ENCODE results near the gene PHACTR3.
"Not testable (repeated sequence)": the region's sequence is repeated elsewhere in the genome, so short reads cannot be mapped to it uniquely, and the experiment has no call there.

Gene PHACTR3

DNA sequence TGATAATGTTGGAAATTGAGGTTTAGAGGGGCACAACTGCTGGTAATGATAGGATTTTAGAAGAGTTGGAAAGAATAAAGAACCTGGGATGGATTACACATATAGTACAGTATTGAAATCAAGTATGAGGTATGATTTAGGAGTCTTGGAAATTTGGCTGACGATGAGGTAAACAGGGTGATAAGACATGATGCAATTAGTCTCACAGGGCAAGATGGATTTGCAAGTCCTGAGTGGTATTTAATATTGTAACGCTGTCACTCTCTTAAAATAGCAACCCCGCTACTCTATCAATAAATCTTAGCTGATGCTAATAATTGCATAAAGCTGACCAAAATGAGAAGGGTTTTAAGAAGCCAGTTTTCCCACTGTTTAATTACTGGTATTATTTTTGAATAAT, 258.7 kb downstream of the PHACTR3 start:
- no peak for DNase-seq (ENCODE audit: low read depth)

GRCh38 chr20:59864726-59865125, 260.4 kb downstream of the PHACTR3 start:
- no peak for DNase-seq (ENCODE audit: low read depth)

DNA sequence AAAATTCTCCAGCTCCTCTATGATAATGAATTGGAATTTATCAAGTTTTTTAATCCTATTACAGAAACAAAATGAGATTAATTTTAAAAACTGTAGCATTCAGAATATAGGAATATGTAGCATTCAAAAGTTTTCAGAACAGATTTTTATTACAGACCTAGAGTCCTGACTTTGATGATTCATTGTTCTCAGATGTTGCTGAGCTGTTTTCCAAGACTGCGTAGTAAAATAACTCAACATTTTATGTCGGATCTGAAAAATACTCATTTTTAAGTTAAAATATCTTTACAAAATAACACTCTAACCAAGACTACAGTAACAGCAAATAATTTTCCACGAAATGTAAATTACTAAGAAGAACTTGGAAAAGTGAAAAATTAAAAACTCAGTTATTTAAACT, 262.0 kb downstream of the PHACTR3 start:
- DNase-seq (ENCODE audit: low read depth), result no peak

DNA sequence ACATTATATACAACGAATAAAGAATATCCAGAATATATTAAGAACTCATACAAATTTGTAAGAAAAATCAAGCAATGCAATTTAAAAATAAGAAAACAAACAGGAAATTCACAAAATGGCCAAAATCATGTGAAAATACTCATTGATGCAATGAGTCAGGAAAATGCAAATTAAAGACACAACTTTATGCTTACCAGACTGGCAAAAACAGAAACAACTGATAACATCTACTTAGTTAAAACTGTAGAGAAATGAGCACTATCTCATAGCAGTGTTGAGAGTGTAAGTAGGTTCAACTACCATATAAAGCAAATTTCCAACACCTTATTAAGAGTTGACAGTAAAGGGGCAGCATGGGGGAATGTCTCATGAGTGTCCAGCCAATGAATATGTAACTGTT, 266.8 kb downstream of the PHACTR3 start:
- DNase-seq (ENCODE audit: low read depth), result no peak

- DNase-seq (ENCODE audit: low read depth), result no peak
Observed at GRCh38 chr20:59873409-59873808, 269.1 kb downstream of the PHACTR3 start.

GRCh38 chr20:59880198-59880597, 275.9 kb downstream of the PHACTR3 start:
- no peak for DNase-seq (ENCODE audit: low read depth)

GRCh38 chr20:59884494-59884893, 280.2 kb downstream of the PHACTR3 start:
- DNase-seq (ENCODE audit: low read depth), result no peak

DNA sequence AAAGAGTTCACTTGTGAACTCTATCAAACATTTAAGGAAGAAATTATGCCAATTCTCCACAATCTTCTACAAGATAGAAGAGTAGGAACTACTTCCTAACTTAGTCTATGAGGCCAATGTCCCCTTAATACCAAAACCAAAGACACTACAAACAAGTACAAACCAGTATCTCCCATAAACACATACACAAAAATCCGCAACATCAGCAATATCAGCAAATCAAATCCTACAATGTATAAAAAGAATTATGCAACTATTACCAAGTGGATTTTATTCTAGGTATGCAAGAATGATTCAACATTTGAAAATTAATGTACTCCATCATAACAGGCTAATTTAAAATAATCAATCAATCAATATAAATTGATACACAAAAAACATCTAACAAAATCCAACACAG, 283.7 kb downstream of the PHACTR3 start:
- no peak for DNase-seq (ENCODE audit: low read depth)

GRCh38 chr20:59890035-59890434, 285.7 kb downstream of the PHACTR3 start:
- not testable (repeated sequence) for DNase-seq (ENCODE audit: low read depth)

DNA sequence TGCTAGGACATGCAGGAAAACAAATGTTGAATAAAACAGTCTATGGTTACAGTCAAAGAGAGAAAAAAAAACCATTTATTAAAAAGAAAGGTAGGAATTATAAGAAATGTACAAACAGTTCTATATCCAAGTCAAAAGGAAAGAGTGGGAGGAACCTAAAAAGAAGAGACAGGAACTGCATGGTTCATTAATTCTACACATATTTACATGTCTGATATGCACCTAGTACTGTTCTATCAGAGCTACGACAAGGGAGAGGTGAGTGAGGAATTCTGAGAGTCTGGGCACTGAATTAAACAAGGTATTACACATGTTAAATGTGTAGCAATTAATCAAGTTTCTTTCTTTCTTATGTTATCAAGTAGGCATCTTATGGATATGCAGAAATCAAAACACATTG, 287.2 kb downstream of the PHACTR3 start:
- DNase-seq (ENCODE audit: low read depth), result no peak

DNA sequence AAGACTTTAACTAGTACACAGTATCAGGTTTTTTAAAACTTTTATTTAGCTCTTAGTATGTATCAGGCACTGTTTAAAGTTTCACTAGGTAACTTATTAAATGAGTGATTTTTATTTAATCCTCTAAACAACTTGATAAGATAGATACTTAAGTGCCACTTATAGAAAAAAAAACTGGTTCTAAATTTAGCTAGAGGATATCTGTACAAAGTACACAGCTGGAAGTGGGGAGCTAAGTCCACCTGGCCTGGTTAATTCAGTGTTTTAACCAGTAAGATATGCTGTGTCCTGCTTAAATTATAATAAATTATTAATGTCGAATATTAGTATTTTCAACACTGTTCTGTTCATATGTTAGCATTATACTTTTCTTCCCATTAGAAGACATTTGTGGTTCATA, 291.6 kb downstream of the PHACTR3 start:
- DNase-seq (ENCODE audit: low read depth), result no peak
